ENCODE measurements around the gene PDF.

- no peak for TF ChIP-seq CTCF (IDR thresholded peaks at IDR 0.05)
- TF ChIP-seq POLR2A (IDR thresholded peaks at IDR 0.05) = no peak
Observed at GRCh38 chr16:69351309-69352027, 21.1 kb upstream of the PDF start, which contains the start of gene TMED6.

Measured in breast epithelium (tissue), 3 donors.